Measurements from ENCODE around the gene IMMP2L. TPM values are rescaled to one million over a fixed set of nuclear protein-coding genes. Genes with fewer than 3 reads are reported as not detected.

IMMP2L gene
- polyA plus RNA-seq, 1 donor from 2014 or later = 23.2 TPM

- Mint-ChIP-seq H3K27ac (no peak overlapping the region), H3K4me1 (peaks cover 0 to 2% (median 1%) of the 10 kb centered on the region in 3 donors), H3K4me3 (no peak overlapping the region), H3K9me3 (peaks cover 0 to 4% (median 3%) of the 10 kb centered on the region in 3 donors), H3K27me3 (no peaks in the 10 kb centered on the region), H3K36me3 (peaks cover 3% of the 10 kb centered on the region)
Observed at GRCh38 chr7:111068618-111069017, 493.7 kb downstream of the IMMP2L start.

GRCh38 chr7:111067682-111068081 lies 494.6 kb downstream of the IMMP2L start:
- H3K4me3 Mint-ChIP-seq = no peak overlapping the region
- peaks cover 0 to 2% (median 1%) of the 10 kb centered on the region in 3 donors for H3K4me1 Mint-ChIP-seq
- peaks cover 3% of the 10 kb centered on the region for H3K36me3 Mint-ChIP-seq
- H3K27me3 Mint-ChIP-seq = no peaks in the 10 kb centered on the region
- peaks cover 0 to 8% (median 8%) of the 10 kb centered on the region in 3 donors for H3K9me3 Mint-ChIP-seq
- no peak overlapping the region for H3K27ac Mint-ChIP-seq

- H3K36me3 Mint-ChIP-seq = peaks cover 3% of the 10 kb centered on the region
- H3K27me3 Mint-ChIP-seq = no peaks in the 10 kb centered on the region
- peaks cover 0 to 11% (median 11%) of the 10 kb centered on the region in 3 donors for H3K9me3 Mint-ChIP-seq
- H3K4me1 Mint-ChIP-seq = peaks cover 0 to 2% (median 1%) of the 10 kb centered on the region in 3 donors
- no peak overlapping the region for H3K4me3 Mint-ChIP-seq
- no peak overlapping the region for H3K27ac Mint-ChIP-seq
Observed at GRCh38 chr7:111067251-111067650, 495.0 kb downstream of the IMMP2L start.

DNA sequence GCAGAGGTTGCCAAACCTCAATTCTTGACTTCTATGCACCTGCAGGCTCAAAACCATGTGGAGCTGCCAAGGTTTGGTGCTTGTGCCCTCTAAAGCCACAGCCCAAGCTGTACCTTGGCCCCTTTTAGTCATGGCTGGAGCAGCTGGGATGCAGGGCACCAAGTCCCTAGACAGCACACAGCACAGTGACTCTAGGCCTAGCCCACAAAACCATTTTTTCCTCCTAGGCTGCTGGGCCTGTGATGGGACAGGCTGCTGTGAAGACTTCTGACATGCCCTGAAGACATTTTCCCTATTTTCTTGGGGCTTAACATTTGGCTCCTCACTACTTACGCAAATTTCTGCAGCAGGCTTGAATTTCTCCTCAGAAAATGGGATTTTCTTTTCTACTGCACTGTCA lies 499.1 kb downstream of the IMMP2L start:
- peaks cover 3% of the 10 kb centered on the region for H3K36me3 Mint-ChIP-seq

GRCh38 chr7:111059833-111060232 lies 502.5 kb downstream of the IMMP2L start:
- H3K27me3 Mint-ChIP-seq = no peaks in the 10 kb centered on the region
- H3K27ac Mint-ChIP-seq = no peak overlapping the region
- H3K4me1 Mint-ChIP-seq = peaks cover 0 to 4% (median 3%) of the 10 kb centered on the region in 3 donors
- H3K4me3 Mint-ChIP-seq = no peak overlapping the region
- no peaks in the 10 kb centered on the region for H3K36me3 Mint-ChIP-seq
- H3K9me3 Mint-ChIP-seq = peaks cover 0 to 17% (median 11%) of the 10 kb centered on the region in 3 donors

More for the DNA sequence above, 499.1 kb downstream of the IMMP2L start:
- Mint-ChIP-seq H3K27me3 (no peaks in the 10 kb centered on the region), H3K9me3 (peaks cover 0 to 17% (median 11%) of the 10 kb centered on the region in 3 donors), H3K27ac (no peak overlapping the region), H3K4me1 (peaks cover 0 to 2% (median 0%) of the 10 kb centered on the region in 3 donors), H3K4me3 (no peak overlapping the region)

GRCh38 chr7:111057066-111057465 lies 505.2 kb downstream of the IMMP2L start:
- no peak overlapping the region for H3K27ac Mint-ChIP-seq
- peaks cover 0 to 4% (median 0%) of the 10 kb centered on the region in 3 donors for H3K9me3 Mint-ChIP-seq
- no peak overlapping the region for H3K4me3 Mint-ChIP-seq
- no peaks in the 10 kb centered on the region for H3K36me3 Mint-ChIP-seq
- H3K27me3 Mint-ChIP-seq = no peaks in the 10 kb centered on the region
- peaks cover 0 to 4% (median 3%) of the 10 kb centered on the region in 3 donors for H3K4me1 Mint-ChIP-seq

DNA sequence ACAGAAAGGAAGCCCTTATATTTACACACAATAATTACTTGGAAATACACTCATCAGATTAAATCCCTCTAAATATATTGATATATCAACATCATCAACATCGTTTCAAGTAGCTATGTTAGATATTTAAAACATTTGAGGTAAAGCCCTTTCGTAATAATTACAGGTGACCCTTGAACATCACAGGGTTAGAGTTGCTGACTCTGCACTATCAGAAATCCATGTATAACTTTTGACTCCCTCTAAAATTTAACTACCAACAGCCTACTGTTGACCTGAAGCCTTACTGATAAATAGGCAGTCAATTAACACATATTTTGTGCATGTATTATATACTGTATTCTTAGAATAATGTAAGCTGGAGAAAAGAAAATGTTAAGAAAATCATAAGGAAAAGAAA lies 505.9 kb downstream of the IMMP2L start:
- Mint-ChIP-seq H3K36me3 (no peaks in the 10 kb centered on the region), H3K9me3 (no peaks in the 10 kb centered on the region), H3K27ac (no peak overlapping the region), H3K4me3 (no peak overlapping the region), H3K27me3 (no peaks in the 10 kb centered on the region), H3K4me1 (peaks cover 0 to 4% (median 3%) of the 10 kb centered on the region in 3 donors)

- Mint-ChIP-seq H3K36me3 (no peaks in the 10 kb centered on the region), H3K9me3 (peaks cover 0 to 3% (median 0%) of the 10 kb centered on the region in 3 donors), H3K4me3 (no peak overlapping the region), H3K27me3 (no peaks in the 10 kb centered on the region), H3K4me1 (peaks cover 0 to 4% (median 3%) of the 10 kb centered on the region in 3 donors), H3K27ac (no peak overlapping the region)
Observed at GRCh38 chr7:111053035-111053434, 509.3 kb downstream of the IMMP2L start.

- Mint-ChIP-seq H3K9me3 (peaks cover 0 to 3% (median 0%) of the 10 kb centered on the region in 3 donors), H3K36me3 (no peaks in the 10 kb centered on the region), H3K4me3 (no peak overlapping the region), H3K27ac (no peak overlapping the region), H3K4me1 (peaks cover 0 to 3% (median 0%) of the 10 kb centered on the region in 3 donors), H3K27me3 (no peaks in the 10 kb centered on the region)
Observed at GRCh38 chr7:111051832-111052231, 510.5 kb downstream of the IMMP2L start.

DNA sequence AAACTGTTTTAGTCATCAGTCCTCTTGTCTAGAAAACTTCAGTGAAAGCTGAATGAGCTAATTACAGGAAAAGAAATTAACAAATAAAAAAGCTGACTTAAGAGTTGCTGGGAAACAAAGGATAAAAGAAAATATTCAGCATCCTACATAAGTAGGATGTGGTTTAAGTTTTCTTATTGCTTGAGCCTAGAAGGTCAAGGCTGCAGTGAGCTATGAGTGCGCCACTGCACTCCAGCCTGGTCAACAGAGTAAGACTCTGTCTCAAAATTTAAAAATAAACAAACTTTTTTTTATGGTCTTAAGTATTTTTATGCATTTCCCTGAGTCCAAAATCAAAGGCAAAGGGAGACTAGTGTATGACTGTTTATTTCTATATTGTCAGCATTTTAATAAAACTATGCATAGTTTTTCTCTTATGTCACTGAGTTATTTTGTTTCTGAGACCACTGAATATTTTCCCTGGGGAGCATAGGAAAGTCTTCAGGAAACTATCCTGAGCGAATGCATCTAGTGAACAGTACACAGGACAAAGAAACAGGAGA lies 511.3 kb downstream of the IMMP2L start:
- peaks cover 0 to 3% (median 0%) of the 10 kb centered on the region in 3 donors for H3K4me1 Mint-ChIP-seq
- H3K9me3 Mint-ChIP-seq = peaks cover 0 to 3% (median 0%) of the 10 kb centered on the region in 3 donors
- no peak overlapping the region for H3K27ac Mint-ChIP-seq
- H3K27me3 Mint-ChIP-seq = no peaks in the 10 kb centered on the region
- no peak overlapping the region for H3K4me3 Mint-ChIP-seq
- H3K36me3 Mint-ChIP-seq = no peaks in the 10 kb centered on the region

GRCh38 chr7:111049971-111050680 lies 512.2 kb downstream of the IMMP2L start:
- Mint-ChIP-seq H3K4me3 (no peak overlapping the region), H3K9me3 (peaks cover 0 to 3% (median 0%) of the 10 kb centered on the region in 3 donors), H3K27me3 (no peaks in the 10 kb centered on the region), H3K36me3 (no peaks in the 10 kb centered on the region), H3K27ac (no peak overlapping the region), H3K4me1 (no peaks in the 10 kb centered on the region)

DNA sequence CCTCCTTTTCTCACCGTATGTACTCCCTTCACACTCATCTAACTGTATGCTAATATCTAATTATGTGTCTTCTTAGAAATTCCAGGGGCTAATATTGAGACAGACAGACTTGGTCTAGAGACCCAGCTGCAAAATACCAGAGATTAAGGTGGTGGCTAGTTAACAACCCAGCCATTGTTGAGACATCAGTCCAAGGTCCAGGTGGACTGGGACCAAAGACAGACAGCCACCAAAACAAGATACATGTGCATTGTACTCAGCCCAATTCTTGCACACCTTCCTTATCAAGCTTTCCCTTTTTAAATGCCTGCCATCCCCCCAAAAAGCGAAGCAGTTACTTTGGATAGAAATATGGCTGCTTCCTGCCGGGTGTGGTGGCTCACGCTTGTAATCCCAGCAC lies 514.7 kb downstream of the IMMP2L start:
- H3K27me3 Mint-ChIP-seq = no peaks in the 10 kb centered on the region
- no peaks in the 10 kb centered on the region for H3K36me3 Mint-ChIP-seq
- no peak overlapping the region for H3K4me3 Mint-ChIP-seq
- peaks cover 0 to 3% (median 0%) of the 10 kb centered on the region in 3 donors for H3K9me3 Mint-ChIP-seq
- no peak overlapping the region for H3K27ac Mint-ChIP-seq
- H3K4me1 Mint-ChIP-seq = no peaks in the 10 kb centered on the region

DNA sequence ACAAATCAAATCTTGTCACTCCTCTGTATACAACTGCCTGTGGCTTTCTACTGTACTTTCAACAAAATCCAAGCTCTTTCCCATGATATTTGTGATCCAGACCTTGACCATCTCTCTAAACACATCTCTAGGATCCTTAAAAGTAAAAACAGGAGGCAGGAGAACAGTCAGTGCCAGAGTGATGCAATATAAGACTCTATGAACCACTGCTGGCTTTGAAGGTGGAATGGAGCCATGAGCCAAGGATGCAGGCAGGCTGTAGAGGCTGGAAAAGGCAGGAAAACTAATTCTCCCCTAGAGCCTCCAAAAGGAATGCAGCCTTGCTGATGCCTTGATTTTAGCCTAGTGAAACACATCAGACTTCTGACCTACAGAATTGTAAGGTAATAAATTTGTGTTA lies 516.8 kb downstream of the IMMP2L start:
- H3K27ac Mint-ChIP-seq = no peak overlapping the region
- H3K9me3 Mint-ChIP-seq = peaks cover 0 to 3% (median 0%) of the 10 kb centered on the region in 3 donors
- H3K27me3 Mint-ChIP-seq = no peaks in the 10 kb centered on the region

GRCh38 chr7:111043561-111043960 lies 518.7 kb downstream of the IMMP2L start:
- H3K9me3 Mint-ChIP-seq = peaks cover 0 to 3% (median 0%) of the 10 kb centered on the region in 3 donors
- no peak overlapping the region for H3K4me3 Mint-ChIP-seq
- H3K27me3 Mint-ChIP-seq = no peaks in the 10 kb centered on the region
- H3K27ac Mint-ChIP-seq = no peak overlapping the region
- H3K4me1 Mint-ChIP-seq = peaks cover 0 to 4% (median 0%) of the 10 kb centered on the region in 3 donors
- H3K36me3 Mint-ChIP-seq = no peaks in the 10 kb centered on the region

More for the DNA sequence above, 516.8 kb downstream of the IMMP2L start:
- Mint-ChIP-seq H3K36me3 (no peaks in the 10 kb centered on the region), H3K4me1 (peaks cover 0 to 4% (median 0%) of the 10 kb centered on the region in 3 donors), H3K4me3 (no peak overlapping the region)

DNA sequence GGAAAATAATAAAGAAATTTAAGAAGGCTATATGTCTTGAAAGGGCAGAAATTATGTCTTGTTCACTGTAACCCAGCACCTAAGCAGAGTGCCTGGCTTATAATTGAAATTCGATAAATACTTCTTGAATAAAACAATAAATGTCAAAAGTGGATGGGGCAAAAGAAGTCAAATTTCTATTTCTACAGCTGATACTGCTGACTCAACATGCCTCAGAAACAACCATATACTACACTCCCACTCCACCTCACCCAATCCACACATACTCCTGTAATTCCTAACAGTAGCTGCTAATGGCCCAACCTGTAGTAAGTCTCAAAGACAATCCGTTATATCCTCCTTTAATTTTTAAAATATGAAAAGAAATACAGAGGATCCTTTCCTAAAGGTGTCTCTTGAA lies 519.5 kb downstream of the IMMP2L start:
- H3K27ac Mint-ChIP-seq = no peak overlapping the region
- no peak overlapping the region for H3K4me3 Mint-ChIP-seq
- H3K27me3 Mint-ChIP-seq = no peaks in the 10 kb centered on the region
- no peaks in the 10 kb centered on the region for H3K36me3 Mint-ChIP-seq
- no peaks in the 10 kb centered on the region for H3K9me3 Mint-ChIP-seq
- H3K4me1 Mint-ChIP-seq = peaks cover 0 to 4% (median 0%) of the 10 kb centered on the region in 3 donors
